ENCODE data around the gene SCAPER.
"Not testable (repeated sequence)": the region's sequence is repeated elsewhere in the genome, so short reads cannot be mapped to it uniquely, and the experiment has no call there.

Gene SCAPER

DNA sequence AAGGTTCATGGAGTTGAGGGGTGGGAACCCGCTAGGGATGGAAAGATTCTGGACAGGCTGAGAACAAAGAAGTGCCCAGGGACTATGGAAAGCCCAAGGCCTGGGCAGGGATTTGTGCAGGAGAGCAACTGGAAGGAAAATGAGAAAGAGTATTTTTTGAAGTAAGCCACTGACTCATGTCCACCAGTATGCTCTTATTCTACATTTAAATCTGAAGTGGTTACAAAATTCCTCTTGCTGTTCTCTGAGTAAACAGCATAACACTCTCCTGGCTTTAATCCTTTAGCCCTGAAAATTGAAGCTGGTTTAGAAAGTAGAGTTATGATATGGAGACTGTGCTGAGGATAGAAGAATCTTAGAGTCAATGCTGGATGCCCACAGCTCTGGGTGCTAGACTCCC lies 403.4 kb downstream of the SCAPER start:
- DNase-seq: no peak

DNA sequence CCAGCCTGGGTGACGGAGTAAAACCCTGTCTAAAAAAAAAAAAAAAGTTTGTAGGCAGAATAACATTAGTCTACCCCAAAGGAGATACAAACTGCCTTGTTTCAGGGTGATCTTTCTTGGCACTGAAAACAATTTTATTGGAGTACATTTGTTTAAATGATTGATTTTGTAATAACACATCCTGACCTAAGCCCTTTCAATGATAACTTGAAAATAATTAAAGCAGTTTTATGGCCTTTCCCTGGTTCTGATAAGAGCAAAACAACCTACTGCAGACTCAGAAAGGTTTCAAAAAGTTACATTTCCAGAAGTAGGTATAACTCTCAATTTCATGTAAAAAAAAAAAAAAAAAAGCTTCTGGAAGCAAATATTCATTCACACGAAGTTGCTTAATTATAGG lies 404.1 kb downstream of the SCAPER start:
- DNase-seq: no peak

DNA sequence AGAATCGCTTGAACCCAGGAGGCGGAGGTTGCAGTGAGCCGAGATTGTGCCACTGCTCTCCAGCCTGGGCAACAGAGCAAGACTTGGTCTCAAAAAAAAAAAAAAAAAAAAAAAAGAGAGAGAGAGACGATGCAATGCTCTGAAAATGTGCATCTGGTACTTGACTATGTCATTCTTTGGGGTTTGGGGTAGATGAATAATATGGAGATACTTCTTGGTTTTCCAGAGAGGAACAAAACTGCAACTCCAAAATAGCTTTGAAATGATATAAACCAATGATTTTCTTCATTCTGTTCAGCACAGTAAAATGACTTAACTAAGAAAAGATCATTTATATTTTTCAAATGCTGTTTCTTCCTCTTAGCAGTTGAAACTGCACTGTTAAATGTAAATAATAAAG lies 409.7 kb downstream of the SCAPER start:
- no peak for DNase-seq

- DNase-seq: no peak
These were observed 412.6 kb downstream of the SCAPER start for GRCh38 chr15:76492538-76492937.

DNA sequence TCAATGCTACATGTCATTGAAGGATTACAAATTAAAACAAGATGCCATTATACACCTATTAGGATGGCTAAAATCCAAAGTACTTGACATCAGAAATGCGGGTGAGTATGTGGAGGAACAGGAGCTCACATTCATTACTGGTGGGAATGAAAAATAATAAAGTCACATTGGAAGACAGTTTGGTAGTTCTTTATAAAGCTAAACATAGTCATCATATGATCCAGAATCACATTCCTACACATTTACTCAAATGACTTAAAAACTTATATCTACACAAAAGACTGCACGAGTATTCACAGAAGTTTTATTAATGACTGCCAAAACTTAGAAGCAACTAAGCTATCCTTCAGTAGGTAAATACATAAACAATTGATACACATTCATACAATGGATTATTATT lies 421.4 kb downstream of the SCAPER start:
- DNase-seq: no peak

DNA sequence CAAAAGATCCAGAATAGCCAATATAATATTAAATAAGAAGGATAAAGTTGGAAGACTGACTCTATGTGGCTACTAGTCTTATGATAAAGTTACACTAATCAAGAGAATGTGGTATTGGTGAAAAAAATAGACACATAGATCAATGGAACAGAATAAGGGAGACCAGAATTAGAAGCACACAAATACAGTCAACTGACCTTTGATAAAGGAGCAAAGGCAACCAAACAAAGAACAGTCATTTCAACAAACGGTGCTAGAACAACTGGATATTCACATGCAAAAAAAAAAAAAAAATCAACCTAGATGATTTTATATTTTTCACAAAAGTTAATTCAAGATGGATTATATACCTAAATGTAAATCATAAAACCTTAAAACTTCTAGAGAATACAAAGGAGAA lies 422.1 kb downstream of the SCAPER start:
- DNase-seq: no peak

DNA sequence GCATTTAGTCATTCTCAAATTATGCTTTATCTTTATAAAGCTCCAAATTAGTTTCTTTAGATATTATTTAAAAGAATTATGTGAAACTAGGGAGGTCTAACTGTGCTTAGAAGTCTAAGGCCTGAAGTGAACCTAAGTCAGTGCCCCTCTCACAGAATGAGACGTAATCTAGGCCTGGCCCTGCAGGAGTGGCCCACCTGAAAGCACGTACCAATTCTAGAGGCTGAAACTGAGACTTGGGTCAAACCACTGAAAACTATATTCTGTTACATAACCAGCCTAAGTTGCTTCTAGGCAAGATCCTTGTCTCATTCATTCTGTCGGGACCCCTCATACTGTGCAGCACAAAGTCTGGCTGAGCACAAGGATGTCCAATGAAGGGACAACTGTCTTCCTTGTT lies 424.9 kb downstream of the SCAPER start:
- no peak for DNase-seq

- DNase-seq: no peak
These were observed 434.4 kb downstream of the SCAPER start for GRCh38 chr15:76470691-76471090.

GRCh38 chr15:76468722-76469121 lies 436.4 kb downstream of the SCAPER start:
- no peak for DNase-seq

DNA sequence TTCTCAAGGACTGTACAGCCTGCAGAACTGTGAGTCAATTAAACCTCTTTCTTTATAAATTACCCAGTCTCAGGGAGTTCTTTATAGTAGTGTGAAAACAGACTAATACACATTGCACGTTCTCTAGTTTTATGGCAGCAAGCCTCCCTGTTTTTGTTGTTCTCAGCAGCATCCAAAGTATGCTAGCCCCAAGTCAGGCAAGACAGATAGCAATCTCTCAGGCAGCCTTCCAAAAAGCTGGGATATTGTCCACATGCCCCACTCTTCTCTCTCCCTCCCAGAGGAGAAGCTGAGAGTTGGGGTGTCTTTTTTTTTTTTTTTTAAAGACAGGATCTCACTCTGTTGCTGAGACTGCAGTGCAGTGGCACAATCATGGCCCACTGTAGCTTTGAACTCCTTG lies 438.0 kb downstream of the SCAPER start:
- no peak for DNase-seq

- no peak for DNase-seq
These were observed 439.4 kb downstream of the SCAPER start for GRCh38 chr15:76465728-76466127.

- no peak for DNase-seq
These were observed 440.9 kb downstream of the SCAPER start for GRCh38 chr15:76464247-76464646.

- no peak for DNase-seq
These were observed 444.3 kb downstream of the SCAPER start for GRCh38 chr15:76460871-76461270.

GRCh38 chr15:76460347-76460746 lies 444.8 kb downstream of the SCAPER start:
- DNase-seq: no peak

- no peak for DNase-seq
These were observed 453.6 kb downstream of the SCAPER start for GRCh38 chr15:76451540-76451939.

DNA sequence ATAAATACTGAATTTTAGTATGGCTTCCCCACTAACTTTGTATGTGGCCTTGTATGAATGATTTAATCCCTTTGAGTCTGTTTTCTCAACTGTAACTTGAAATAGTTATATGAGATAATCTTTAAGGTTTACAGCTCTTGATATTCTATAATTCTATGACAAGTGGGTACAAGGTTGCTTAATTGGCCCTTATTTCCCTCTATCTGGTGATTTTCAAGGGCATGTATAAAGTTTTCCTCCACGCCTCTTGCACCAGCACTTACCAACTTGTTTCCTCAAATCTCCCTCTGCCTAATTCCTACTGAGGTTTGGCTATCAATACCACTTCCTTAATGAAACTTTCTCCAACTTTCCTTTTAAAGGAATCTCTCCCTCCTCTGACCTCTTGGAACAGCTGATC lies 455.7 kb downstream of the SCAPER start:
- no peak for DNase-seq

DNA sequence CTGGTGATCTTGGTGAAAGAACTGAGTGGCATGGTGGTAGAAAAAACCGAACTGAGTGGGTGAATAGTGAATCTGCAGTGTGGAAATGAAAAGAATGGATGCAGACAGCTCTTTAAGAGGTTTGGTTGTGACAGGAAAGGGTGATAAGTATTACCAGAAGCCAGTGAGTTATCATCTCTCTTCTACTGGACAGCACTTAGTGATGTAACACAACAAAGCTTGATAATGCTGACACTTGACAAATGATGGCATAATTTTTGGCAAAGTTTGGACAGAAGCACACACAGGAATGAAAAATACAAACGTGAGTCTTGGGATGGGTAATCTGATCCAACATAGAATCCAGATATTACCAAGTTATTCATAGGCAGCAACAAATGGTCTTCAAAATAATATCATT lies 456.4 kb downstream of the SCAPER start:
- no peak for DNase-seq

GRCh38 chr15:76447728-76448441 lies 457.3 kb downstream of the SCAPER start:
- DNase-seq: no peak

DNA sequence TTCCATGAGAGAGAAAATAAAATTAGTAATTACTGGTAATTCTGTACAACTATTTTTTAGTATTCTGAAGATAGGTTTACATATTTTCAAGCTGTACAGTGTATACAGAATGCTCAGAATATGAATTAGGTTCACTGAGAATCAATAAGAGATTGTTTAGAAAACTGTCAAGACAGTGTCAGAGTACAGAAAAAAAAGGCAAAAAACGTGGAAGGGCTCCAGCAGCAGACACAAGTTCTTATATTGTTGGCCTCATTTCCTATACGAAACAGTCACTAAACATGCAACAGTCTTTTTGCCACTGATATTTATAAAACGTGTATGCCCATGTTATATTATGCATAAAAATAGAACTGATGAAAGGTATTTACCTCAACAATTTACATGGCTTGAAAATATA lies 464.7 kb downstream of the SCAPER start:
- DNase-seq: no peak

GRCh38 chr15:76439542-76439941 lies 465.6 kb downstream of the SCAPER start:
- no peak for DNase-seq

DNA sequence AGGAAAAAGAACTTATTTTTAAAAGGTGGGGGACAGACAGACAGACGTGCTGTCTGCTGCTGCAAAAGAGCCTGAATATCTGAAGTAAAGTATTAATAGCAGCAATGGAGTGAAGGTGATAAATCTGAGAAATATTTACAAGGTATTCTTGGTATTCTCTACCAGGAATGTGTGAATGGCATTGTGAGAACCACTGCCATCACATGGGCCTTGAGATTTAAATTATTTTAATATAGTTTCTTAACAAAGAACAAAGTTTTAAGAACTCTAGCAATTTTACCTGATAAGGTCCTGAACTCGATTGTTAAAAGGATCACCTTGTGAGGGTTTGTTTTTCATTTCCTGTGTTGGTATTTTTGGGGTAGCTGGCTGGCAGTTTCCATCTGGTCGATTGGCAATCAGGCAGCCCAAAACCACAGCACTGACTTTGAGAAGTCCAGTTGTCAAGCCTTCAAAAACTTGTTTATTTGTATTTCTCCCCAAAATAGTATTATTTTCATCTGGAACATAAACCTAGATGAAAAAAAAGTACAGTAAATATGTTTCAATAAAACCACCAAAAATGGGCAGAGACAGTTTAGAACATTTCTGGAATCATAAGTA lies 471.2 kb downstream of the SCAPER start:
- DNase-seq: no peak

DNA sequence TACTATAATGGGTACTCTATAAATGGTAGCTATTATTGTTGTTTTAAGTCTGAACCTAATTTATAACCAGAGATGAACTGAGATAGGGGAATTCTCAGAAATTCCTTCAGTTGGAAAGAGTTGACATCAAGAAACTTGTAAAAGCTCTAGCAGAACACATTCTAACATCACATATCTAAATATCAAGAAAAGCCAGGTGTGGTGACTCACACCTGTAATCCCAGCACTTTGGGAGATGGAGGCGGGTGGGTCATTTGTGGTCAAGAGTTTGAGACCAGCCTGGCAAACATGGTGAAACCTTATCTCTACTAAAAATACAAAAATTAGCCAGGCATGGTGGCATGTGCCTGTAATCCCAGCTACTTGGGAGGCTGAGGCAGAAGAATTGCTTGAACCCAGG lies 472.1 kb downstream of the SCAPER start:
- DNase-seq: not testable (repeated sequence)

- DNase-seq: no peak
These were observed 472.5 kb downstream of the SCAPER start for GRCh38 chr15:76432604-76433003.

DNA sequence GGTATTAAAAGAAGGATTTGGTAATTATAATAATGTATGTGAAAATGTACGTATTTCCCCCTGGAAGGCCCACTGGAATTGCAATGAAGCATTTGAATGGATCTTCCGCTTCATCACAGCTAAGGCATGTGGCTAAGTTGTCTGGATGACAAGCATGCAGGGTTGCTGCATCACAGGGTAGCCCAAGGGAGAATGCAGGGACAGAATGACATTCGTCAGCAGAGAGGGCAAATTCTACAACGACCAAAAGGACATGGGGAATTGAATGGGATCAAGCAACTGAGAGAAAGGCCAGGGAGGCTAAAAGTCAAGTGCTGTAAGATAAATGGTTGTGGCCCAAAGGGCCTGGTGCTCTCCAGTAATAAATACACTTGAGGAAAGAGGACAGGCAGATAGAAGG lies 473.2 kb downstream of the SCAPER start:
- no peak for DNase-seq

Measured in nucleus accumbens (tissue), 56 donors.